NT2/D1 (cell line): Measurements from ENCODE around the gene GPR157.

ENCODE experiments used
- SUZ12 ChIP-seq: IDR thresholded peaks from 2 replicates; pipeline ENCODE4 v1.6.1; 2011; ENCODE audit not compliant: insufficient read length, insufficient read depth; ENCODE audit errors: extremely low read depth
- YY1 ChIP-seq: IDR thresholded peaks from 2 replicates; pipeline ENCODE4 v1.6.1; 2011; ENCODE audit not compliant: insufficient read length, insufficient read depth
- ZNF274 ChIP-seq: IDR thresholded peaks from 2 replicates; pipeline ENCODE4 v1.6.1; 2011; ENCODE audit warnings: mild to moderate bottlenecking, low read depth, low read length

DNA sequence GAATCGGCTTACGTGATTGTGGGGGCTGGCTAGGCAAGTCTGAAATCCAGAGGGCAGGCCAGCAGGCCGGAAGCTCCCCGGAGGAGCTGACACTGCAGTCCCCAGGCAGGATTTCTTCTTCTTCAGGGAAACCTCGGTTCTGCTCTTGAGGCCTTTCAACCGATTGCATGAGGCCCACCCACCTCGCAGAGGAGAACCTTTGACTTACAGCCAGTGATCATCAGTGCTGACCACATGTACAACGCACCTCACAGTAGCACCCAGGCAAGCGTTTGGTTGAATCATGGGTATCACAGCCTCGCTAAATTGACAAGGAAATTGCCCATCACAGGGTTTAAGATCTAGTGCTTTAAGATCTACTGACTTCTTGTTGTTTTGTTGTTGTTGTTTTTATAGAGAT lies 23.6 kb upstream of the GPR157 start:
- TF ChIP-seq YY1 (no peak), ZNF274 (no peak), SUZ12 (no peak)
